D341Med (cell line): Measurements from ENCODE around the gene ROR1.

Experiments used
- DNase-seq: peaks from one replicate; pipeline ENCODE4 v3.0.0; 2012; ENCODE audit warnings: low spot score

Gene ROR1

GRCh38 chr1:63885899-63886298, 112.1 kb downstream of the ROR1 start:
- DNase-seq: no peak

DNA sequence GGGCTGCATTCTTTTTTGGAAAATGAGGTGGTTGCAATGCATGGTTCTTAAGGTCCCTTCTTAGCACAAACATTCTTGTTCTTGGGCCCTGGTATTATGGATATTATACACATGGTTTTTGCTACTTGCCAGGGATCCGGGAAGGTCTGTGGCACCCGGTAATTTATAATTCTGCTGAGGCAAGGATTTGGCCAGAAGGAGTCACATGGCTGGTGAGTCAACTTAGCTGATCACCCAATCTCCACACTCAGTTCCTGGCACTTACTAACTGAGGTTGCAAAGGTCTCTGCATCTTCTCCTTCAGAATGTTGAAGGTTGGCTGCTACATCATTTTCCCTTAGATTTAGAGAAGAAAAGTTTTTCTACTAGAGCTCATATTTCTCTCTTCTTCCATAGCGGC, 112.5 kb downstream of the ROR1 start:
- no peak for DNase-seq

DNA sequence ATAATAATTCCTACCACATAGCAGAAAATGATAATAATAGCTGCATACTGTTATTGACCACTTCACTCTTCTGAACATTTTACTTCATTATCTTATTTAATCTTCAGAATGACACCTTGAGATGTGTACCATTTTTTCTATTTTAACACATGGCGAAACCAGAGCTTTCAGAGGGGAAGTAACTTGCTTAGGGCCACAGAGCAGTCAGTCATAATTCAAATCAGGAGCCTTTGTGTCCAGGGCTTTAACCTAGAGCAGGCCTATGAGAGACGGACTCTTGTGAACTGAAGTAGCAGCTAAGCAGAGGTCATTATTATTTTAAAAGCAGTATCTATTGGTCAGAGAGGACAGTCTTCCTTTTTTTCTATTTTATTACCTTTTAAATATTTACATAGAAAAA, 114.0 kb downstream of the ROR1 start:
- no peak for DNase-seq

- DNase-seq: no peak
These were observed 115.2 kb downstream of the ROR1 start for GRCh38 chr1:63888984-63889383.

- no peak for DNase-seq
These were observed 116.7 kb downstream of the ROR1 start for GRCh38 chr1:63890468-63890867.

GRCh38 chr1:63891060-63891690, 117.4 kb downstream of the ROR1 start:
- no peak for DNase-seq

GRCh38 chr1:63892632-63893395, 119.0 kb downstream of the ROR1 start:
- no peak for DNase-seq

GRCh38 chr1:63893976-63894375, 120.2 kb downstream of the ROR1 start:
- DNase-seq: no peak

DNA sequence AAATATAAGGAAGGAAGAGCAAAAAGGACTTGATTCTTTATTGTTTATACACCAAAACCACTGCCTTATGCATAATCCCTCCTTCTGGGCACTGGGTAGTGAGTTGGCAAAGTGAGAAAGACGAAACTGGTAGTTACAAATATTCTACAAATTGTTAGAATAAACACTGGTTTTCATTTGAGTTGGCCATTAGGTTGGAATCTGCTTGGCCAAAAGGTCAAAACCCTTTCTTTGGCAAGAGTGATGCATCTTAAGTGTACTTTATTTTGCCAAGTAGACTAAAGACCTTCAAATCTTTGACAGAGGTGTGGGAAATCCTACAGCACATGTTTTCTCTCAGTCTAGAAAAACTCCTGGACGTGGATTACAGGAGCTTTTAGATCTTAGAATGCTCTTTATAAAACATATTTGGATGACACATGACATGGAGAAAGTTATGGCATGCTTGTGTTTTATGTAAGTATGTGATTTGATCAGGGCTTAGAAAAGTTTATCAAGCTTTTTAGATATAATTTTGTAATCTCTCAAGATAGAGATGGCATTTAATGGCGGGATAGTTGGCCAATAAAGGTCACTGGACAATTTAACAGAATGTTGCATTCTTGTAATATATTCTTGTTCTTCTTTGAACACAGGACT, 120.9 kb downstream of the ROR1 start:
- DNase-seq: no peak

DNA sequence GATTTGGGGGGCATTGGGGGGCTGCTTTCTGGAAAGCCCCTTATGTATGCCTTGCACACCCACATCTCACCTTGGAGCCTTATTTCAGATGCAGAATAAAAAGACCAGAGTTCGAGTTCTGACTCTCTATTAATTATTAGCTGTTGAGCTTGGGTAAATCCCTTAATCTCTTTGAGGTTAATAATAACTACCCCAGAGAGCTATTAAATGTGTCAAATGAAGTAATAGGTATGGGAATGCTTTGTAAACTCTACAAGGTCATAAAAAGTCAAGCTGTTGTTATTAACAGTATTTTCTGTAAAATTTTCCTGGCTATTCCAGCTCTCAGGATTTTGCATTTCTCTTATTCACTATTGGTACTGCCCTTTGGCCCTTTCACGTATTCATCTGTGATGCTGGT, 122.9 kb downstream of the ROR1 start:
- DNase-seq: no peak

DNA sequence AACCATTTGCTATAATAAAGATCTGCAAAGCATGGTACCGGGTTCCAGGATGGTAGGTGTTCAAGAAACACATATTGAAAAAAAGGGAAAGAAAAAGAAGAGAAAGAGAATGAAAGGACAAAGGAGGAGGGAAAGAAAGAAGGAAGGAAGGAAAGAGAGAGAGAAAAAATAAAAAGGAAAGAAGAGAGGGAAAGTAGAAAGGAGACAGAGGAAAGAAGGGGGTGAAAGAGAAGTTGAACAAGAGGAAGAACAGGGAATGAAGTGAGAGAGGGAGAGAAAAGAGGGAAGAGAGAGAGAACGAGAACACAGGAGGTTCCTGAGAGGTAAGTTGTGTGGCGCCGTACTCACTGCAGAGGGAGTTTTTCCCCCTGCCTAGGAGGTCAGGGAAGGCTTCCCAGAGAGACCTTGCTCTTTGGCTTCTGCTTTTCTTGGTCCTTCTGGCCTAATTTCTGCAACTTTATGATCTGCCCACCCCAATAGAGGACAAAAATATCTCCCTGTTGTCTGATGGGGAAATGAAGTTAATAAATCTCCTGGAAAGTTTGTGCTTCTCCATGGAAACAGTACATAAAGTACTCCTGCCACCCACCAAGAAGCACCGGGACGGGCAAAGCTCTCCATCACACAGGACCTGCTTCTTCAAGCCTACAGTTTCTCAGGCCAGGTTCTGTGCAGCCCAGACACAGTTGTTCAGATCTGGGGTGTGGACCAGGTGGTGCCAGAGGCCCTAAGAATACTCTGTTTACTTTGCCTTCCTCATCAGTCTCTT, 124.8 kb downstream of the ROR1 start:
- no peak for DNase-seq

DNA sequence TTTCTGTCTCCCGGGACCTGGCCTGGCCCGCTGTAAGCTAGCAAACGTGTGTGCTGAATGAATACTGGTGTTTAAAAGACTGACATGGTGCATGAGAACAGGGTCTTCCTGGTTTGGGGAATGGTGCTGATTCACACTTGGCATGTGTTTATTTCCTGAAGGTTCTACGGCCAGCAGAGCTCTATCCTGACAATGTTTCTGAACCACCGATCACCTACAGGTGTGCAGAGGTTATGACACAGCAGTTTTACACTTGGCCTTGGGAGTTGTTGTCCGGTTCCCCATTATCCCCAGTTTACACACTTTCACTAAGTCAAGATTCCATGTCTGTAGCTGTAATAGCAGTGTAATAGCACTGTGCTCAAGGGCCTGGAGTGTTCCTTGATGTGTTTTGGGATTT, 127.3 kb downstream of the ROR1 start:
- no peak for DNase-seq

DNA sequence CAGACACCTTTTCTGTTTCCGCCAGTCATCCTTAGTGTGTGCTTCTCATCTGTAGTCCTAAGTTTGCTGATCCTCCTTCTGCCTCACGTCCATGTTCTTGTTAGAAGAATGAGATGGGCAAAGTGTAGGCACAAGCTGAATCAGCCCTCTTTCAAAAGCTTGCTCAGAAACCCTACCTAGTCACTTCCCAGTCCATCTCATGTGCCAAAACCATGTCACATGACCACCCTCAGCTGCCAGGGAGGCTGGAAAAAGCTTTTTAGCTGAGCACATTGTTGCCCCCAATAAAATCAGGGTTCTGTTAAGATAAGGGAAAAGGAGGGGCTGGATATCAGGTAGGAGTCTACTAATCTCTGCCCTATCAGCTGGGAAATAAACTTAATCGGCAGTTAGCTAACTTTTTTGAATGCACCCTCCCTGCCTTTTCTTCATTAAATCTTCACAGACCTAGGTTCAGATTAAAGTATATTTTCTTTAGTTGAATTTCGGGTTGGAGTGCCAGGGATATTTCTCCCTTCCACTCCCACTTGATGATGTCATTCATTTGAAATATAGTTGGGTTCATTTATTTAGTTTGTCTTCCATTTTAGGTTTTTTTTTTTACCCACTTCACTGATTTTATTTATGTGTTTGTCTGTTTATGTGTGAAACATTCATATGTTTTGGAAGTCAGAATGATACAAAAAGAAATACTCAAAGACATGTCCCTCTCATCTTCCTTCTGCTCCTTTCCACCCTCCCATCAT, 129.2 kb downstream of the ROR1 start:
- DNase-seq: no peak

DNA sequence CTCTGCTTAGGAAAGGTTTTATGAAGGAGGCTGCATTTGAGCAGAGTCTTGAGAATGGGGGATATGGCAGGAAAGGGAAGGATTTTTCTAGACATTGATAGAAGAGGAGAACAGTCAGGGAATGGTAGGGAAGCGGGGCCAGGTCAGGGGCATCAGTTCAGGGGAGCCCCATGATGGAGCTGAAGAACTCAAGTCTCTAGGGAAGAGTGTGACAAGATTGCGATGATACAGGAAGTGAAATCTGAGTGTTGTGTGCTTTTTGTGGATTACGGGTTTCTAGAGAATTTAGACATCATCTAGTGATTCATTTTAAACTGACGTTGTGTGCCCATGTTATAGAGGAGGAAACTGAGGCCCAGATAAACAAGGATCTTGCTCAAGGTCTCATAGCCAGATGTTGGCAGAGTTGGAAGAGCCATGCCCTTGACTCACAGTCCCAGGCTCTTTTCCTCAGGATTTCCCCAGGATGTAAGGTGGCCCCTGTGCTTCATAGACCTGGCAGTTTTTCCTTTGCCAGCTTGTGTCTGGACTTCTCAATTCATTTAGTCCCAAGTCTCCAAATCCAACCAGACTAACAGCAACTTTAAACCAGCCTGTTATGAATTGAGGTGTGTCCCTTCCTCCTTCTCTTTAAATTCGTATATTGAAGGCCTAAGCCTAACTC, 130.3 kb downstream of the ROR1 start:
- DNase-seq: no peak

- peak; percentile 30 for DNase-seq
These were observed 131.0 kb downstream of the ROR1 start for GRCh38 chr1:63904826-63905225.

DNA sequence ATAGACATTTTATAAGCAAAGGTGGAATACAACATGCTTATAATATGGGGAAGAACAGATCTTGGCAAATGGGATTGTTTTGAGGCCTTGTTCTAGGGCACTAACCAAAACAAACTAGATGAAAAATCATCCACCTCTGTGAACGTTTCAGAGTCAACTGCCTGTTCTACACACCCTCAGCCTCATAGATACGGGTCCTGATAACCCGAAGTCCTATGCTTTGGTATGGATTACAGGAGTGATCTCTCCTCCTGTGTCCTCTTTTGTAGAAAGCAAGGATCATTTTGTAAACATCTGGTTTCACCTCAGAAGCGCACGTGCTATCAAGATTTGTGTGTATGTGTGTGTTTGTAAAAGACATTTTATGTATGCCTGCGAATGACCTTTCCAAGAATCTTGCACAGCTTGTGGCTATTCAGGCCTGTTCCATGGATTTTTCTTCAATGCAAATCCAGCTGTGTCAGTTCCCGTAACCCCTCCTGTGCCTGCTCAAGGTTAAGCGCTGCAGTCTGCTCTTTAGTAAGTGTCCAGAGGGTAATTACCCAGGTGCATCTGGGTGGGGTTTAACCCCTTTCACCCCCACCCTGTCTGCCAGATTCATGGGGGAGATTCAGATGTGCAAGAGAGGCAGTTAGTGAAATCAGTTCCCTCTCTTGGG, 132.4 kb downstream of the ROR1 start:
- DNase-seq: no peak

DNA sequence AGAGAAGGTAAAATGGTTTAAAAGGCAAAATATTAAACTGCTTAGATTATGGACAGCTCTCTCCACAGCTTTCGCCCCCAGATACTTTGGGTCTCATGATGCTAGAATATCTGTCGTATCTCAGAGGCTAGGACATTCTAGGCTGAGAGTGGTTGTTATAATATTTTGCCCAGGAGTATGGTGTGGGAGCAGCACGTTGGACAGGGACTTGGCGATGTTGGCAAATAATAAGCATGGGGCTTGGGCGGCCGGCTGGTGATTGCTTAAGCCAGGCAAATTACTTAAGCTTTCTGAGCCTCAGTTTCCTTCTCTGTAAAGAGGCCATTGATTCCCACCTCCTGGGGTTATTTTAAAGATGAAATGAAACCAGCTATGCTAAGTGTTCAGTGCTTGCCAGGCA, 133.2 kb downstream of the ROR1 start:
- DNase-seq: no peak

- no peak for DNase-seq
These were observed 134.2 kb downstream of the ROR1 start for GRCh38 chr1:63908016-63908415.

DNA sequence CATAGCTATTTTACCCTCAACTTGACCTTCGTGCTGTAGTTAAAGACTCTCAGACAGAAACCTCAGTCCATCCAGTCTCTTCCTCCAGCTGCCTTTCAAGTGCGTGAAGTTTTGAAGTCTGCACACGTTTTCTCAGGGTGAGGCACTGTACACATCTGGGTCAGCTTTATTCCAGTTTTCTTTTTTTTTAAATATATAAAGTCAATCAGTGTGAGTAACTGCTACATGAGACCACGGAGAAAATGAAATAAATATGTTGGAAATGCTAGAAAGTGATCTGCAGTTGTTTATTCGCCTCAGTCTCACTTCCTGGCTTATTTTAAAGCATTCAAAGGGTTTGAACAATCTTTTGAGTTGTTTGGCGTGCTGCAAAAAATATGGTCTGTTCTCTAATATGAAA, 135.7 kb downstream of the ROR1 start:
- no peak for DNase-seq

GRCh38 chr1:63911049-63911448, 137.2 kb downstream of the ROR1 start:
- no peak for DNase-seq

DNA sequence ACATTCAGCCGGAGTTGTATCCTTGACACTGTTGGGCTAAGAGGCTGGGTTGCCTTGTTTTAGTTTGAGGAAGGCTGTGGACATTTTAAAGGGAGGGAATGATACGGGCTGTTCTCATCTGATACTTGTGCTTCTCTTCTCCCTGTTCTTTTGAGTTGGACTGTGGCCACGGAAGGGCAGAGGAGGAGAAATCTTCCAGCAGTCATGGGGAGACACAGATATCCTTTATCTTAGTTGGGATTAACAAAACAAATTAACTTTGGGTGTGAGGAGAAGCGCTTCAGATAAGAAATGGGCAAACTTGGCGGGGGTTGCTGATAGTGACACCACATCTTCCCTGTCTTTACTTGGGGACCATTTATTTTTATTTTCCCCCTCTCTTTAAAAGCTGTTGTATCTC, 138.8 kb downstream of the ROR1 start:
- DNase-seq: no peak
